Activated naive CD8-positive, alpha-beta T cell treated with anti-CD3 and anti-CD28 coated beads for 36 hours (primary cell): ENCODE data around the gene GLB1L. TPM values are rescaled to one million over a fixed set of nuclear protein-coding genes. Genes with fewer than 3 reads are reported as not detected.
"Not testable (repeated sequence)": the region's sequence is repeated elsewhere in the genome, so short reads cannot be mapped to it uniquely, and the experiment has no call there.

ENCODE experiments used
- DNase-seq: peaks from one replicate; pipeline ENCODE4 v3.0.0; 2021
- H3K27ac Mint-ChIP-seq: one replicate; pipeline ENCODE4 v1.8.0; 2022; ENCODE audit warnings: mild to moderate bottlenecking, moderate library complexity, mixed read lengths
- H3K27me3 Mint-ChIP-seq: one replicate; pipeline ENCODE4 v1.8.0; 2022; ENCODE audit warnings: mild to moderate bottlenecking, mixed read lengths
- H3K36me3 Mint-ChIP-seq: one replicate; pipeline ENCODE4 v1.8.0; 2021; ENCODE audit warnings: mild to moderate bottlenecking, mixed read lengths
- H3K4me1 Mint-ChIP-seq: one replicate; pipeline ENCODE4 v1.8.0; 2021; ENCODE audit warnings: mixed read lengths
- H3K4me3 Mint-ChIP-seq: one replicate; pipeline ENCODE4 v1.8.0; 2022; ENCODE audit warnings: mild to moderate bottlenecking, moderate library complexity, mixed read lengths
- H3K9me3 Mint-ChIP-seq: one replicate; pipeline ENCODE4 v1.8.0; 2022; ENCODE audit warnings: mixed read lengths
- total RNA-seq, 2 experiments: library from RNA; stranded (reverse); gene quantifications; one replicate each; pipeline ENCODE4 v1.2.3, GENCODE V29; 2021

GLB1L gene
- total RNA-seq, 2 experiments from 2014 or later = 1.6 to 3.0 TPM

- peaks cover 3% of the 10 kb centered on the region for H3K4me1 Mint-ChIP-seq
- no peaks in the 10 kb centered on the region for H3K27me3 Mint-ChIP-seq
- no peak overlapping the region for H3K27ac Mint-ChIP-seq
- no peak for DNase-seq
- H3K4me3 Mint-ChIP-seq = no peak overlapping the region
- no peaks in the 10 kb centered on the region for H3K9me3 Mint-ChIP-seq
- H3K36me3 Mint-ChIP-seq = no peaks in the 10 kb centered on the region
These were observed 27.1 kb upstream of the GLB1L start for GRCh38 chr2:219272356-219272755.

GRCh38 chr2:219271021-219271420, 25.8 kb upstream of the GLB1L start:
- no peak overlapping the region for H3K4me3 Mint-ChIP-seq
- H3K9me3 Mint-ChIP-seq = no peaks in the 10 kb centered on the region
- no peaks in the 10 kb centered on the region for H3K36me3 Mint-ChIP-seq
- H3K27me3 Mint-ChIP-seq = no peaks in the 10 kb centered on the region
- DNase-seq = no peak
- no peak overlapping the region for H3K27ac Mint-ChIP-seq
- H3K4me1 Mint-ChIP-seq = peaks cover 2% of the 10 kb centered on the region

GRCh38 chr2:219270055-219270372, 24.8 kb upstream of the GLB1L start:
- Mint-ChIP-seq H3K27ac (no peak overlapping the region), H3K4me3 (no peak overlapping the region), H3K27me3 (no peaks in the 10 kb centered on the region)

GRCh38 chr2:219269362-219270054, 24.3 kb upstream of the GLB1L start:
- peaks cover 2% of the 10 kb centered on the region for H3K4me1 Mint-ChIP-seq
- no peaks in the 10 kb centered on the region for H3K27me3 Mint-ChIP-seq
- no peak for DNase-seq
- H3K9me3 Mint-ChIP-seq = no peaks in the 10 kb centered on the region
- no peak overlapping the region for H3K4me3 Mint-ChIP-seq
- no peaks in the 10 kb centered on the region for H3K36me3 Mint-ChIP-seq
- no peak overlapping the region for H3K27ac Mint-ChIP-seq

More at GRCh38 chr2:219270055-219270372, 24.8 kb upstream of the GLB1L start:
- Mint-ChIP-seq H3K9me3 (no peaks in the 10 kb centered on the region), H3K4me1 (peaks cover 2% of the 10 kb centered on the region), H3K36me3 (no peaks in the 10 kb centered on the region)
- no peak for DNase-seq

GRCh38 chr2:219268294-219268693, 23.1 kb upstream of the GLB1L start:
- H3K4me3 Mint-ChIP-seq = no peak overlapping the region
- H3K27ac Mint-ChIP-seq = no peak overlapping the region
- H3K4me1 Mint-ChIP-seq = peaks cover 2% of the 10 kb centered on the region
- H3K36me3 Mint-ChIP-seq = no peaks in the 10 kb centered on the region
- no peaks in the 10 kb centered on the region for H3K9me3 Mint-ChIP-seq
- H3K27me3 Mint-ChIP-seq = no peaks in the 10 kb centered on the region
- DNase-seq = no peak

GRCh38 chr2:219266886-219267285, 21.6 kb upstream of the GLB1L start:
- Mint-ChIP-seq H3K4me3 (no peak overlapping the region), H3K36me3 (no peaks in the 10 kb centered on the region)
- no peak for DNase-seq

GRCh38 chr2:219266232-219266631, 21.0 kb upstream of the GLB1L start:
- Mint-ChIP-seq H3K9me3 (no peaks in the 10 kb centered on the region), H3K27ac (no peak overlapping the region), H3K4me3 (no peak overlapping the region), H3K4me1 (peaks cover under 1% of the 10 kb centered on the region), H3K36me3 (no peaks in the 10 kb centered on the region), H3K27me3 (no peaks in the 10 kb centered on the region)
- DNase-seq = no peak

More at GRCh38 chr2:219266886-219267285, 21.6 kb upstream of the GLB1L start:
- no peaks in the 10 kb centered on the region for H3K4me1 Mint-ChIP-seq
- H3K27ac Mint-ChIP-seq = no peak overlapping the region
- H3K27me3 Mint-ChIP-seq = no peaks in the 10 kb centered on the region
- no peaks in the 10 kb centered on the region for H3K9me3 Mint-ChIP-seq

GRCh38 chr2:219261024-219261855, 16.0 kb upstream of the GLB1L start:
- no peaks in the 10 kb centered on the region for H3K9me3 Mint-ChIP-seq
- no peak overlapping the region for H3K4me3 Mint-ChIP-seq
- H3K27me3 Mint-ChIP-seq = peaks cover 2% of the 10 kb centered on the region
- no peak for DNase-seq
- peaks cover 5% of the 10 kb centered on the region for H3K4me1 Mint-ChIP-seq
- no peak overlapping the region for H3K27ac Mint-ChIP-seq
- no peaks in the 10 kb centered on the region for H3K36me3 Mint-ChIP-seq

GRCh38 chr2:219258942-219259341, 13.7 kb upstream of the GLB1L start:
- not testable (repeated sequence) for H3K36me3 Mint-ChIP-seq, H3K9me3 Mint-ChIP-seq, H3K27ac Mint-ChIP-seq, DNase-seq, H3K27me3 Mint-ChIP-seq, H3K4me3 Mint-ChIP-seq
- H3K4me1 Mint-ChIP-seq = peaks cover 14% of the 10 kb centered on the region

GRCh38 chr2:219254590-219255201, 9.5 kb upstream of the GLB1L start:
- DNase-seq = peak; percentile 42
- peaks cover 26% of the 10 kb centered on the region for H3K36me3 Mint-ChIP-seq
- H3K4me1 Mint-ChIP-seq = peaks cover 36% of the 10 kb centered on the region

GRCh38 chr2:219253753-219254589, 8.7 kb upstream of the GLB1L start, which contains the start of gene TUBA4A:
Gene TUBA4A, minus strand, starts transcription at chr2:219253918. Its CDS starts 60 bp downstream, at chr2:219253858.
- Mint-ChIP-seq H3K4me3 (peak within 1 kb of the TSS; percentile 97), H3K27me3 (no peaks in the 10 kb centered on the region), H3K4me1 (peaks cover 43% of the 10 kb centered on the region), H3K36me3 (peaks cover 29% of the 10 kb centered on the region), H3K9me3 (no peaks in the 10 kb centered on the region), H3K27ac (peak within 1 kb of the TSS; percentile 95)
- peak; percentile 90 for DNase-seq

More at GRCh38 chr2:219254590-219255201, 9.5 kb upstream of the GLB1L start:
- Mint-ChIP-seq H3K9me3 (no peaks in the 10 kb centered on the region), H3K27ac (peak overlapping the region; percentile 95), H3K27me3 (no peaks in the 10 kb centered on the region), H3K4me3 (peak overlapping the region; percentile 97)

- H3K27me3 Mint-ChIP-seq = no peaks in the 10 kb centered on the region
- H3K36me3 Mint-ChIP-seq = peaks cover 38% of the 10 kb centered on the region
- H3K4me3 Mint-ChIP-seq = peak within 1 kb of the TSS; percentile 97
- H3K4me1 Mint-ChIP-seq = peaks cover 52% of the 10 kb centered on the region
- DNase-seq = peak; percentile 66
- H3K27ac Mint-ChIP-seq = peak within 1 kb of the TSS; percentile 95
- H3K9me3 Mint-ChIP-seq = no peaks in the 10 kb centered on the region
These were observed 7.9 kb upstream of the GLB1L start, which contains the start of gene TUBA4B for GRCh38 chr2:219252900-219253752. Gene TUBA4B, plus strand, starts transcription at chr2:219253243. Its CDS starts 165 bp downstream, at chr2:219253408.

GRCh38 chr2:219252570-219252899, 7.3 kb upstream of the GLB1L start:
- DNase-seq = no peak
- Mint-ChIP-seq H3K4me1 (peaks cover 57% of the 10 kb centered on the region), H3K36me3 (peaks cover 41% of the 10 kb centered on the region), H3K27ac (peak overlapping the region; percentile 94), H3K27me3 (no peaks in the 10 kb centered on the region), H3K9me3 (no peaks in the 10 kb centered on the region), H3K4me3 (peak overlapping the region; percentile 97)

- H3K4me3 Mint-ChIP-seq = peak overlapping the region; percentile 97
- peaks cover 62% of the 10 kb centered on the region for H3K4me1 Mint-ChIP-seq
- H3K36me3 Mint-ChIP-seq = peaks cover 46% of the 10 kb centered on the region
- peak; percentile 33 for DNase-seq
- no peaks in the 10 kb centered on the region for H3K27me3 Mint-ChIP-seq
- no peaks in the 10 kb centered on the region for H3K9me3 Mint-ChIP-seq
- H3K27ac Mint-ChIP-seq = peak overlapping the region; percentile 94
These were observed 6.8 kb upstream of the GLB1L start for GRCh38 chr2:219252084-219252483.
